Measurements from ENCODE around the gene SLC25A1. TPM values are rescaled to one million over a fixed set of nuclear protein-coding genes. Genes with fewer than 3 reads are reported as not detected.
"Not testable (repeated sequence)": the region's sequence is repeated elsewhere in the genome, so short reads cannot be mapped to it uniquely, and the experiment has no call there.

The SLC25A1 gene
- total and polyA plus RNA-seq, 7 donors, result 7.3 to 23.1 (median 10.8) TPM

DNA sequence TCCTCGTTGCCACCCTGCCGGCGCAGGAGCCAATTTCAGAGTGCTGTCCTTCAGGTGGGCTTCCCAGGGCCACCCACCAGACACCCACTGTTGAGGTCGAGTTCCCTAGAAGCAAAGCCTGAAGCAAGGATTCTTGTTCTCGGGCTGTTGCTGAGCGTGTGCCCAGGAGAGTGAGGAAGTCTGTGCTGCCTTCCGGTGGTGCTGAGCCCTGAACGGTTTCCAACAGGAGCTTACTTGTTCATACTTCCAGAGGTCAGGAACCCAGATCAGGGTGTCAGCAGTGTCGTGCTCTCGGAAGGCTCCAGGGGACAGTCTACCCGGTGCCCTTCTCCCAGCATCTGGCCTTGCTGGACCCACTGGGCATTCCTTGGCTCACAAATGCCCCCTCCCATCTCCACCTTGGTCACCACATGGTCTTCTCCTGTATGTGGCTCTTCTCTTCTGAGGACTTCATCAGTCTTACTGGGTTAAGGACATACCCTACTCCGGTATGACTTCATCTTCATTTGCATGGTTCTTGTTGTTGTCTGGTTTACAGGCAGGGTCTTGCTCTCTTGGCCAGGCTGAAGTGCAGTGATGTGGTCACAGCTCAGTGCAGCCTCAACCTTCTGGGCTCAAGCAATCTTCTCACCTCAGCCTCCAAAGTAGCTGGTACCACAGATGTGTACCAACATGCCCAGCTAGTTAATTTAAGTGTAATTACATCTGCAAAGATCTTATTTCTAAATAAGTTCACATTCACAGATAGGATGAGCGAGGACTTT is 11.2 kb downstream of the SLC25A1 start:
- intact Hi-C loops (cut with DNase I), result no loop called here
- DNase-seq (no peak), ATAC-seq (no peak)
- TF ChIP-seq, protein P1, sequence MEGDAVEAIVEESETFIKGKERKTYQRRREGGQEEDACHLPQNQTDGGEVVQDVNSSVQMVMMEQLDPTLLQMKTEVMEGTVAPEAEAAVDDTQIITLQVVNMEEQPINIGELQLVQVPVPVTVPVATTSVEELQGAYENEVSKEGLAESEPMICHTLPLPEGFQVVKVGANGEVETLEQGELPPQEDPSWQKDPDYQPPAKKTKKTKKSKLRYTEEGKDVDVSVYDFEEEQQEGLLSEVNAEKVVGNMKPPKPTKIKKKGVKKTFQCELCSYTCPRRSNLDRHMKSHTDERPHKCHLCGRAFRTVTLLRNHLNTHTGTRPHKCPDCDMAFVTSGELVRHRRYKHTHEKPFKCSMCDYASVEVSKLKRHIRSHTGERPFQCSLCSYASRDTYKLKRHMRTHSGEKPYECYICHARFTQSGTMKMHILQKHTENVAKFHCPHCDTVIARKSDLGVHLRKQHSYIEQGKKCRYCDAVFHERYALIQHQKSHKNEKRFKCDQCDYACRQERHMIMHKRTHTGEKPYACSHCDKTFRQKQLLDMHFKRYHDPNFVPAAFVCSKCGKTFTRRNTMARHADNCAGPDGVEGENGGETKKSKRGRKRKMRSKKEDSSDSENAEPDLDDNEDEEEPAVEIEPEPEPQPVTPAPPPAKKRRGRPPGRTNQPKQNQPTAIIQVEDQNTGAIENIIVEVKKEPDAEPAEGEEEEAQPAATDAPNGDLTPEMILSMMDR (IDR thresholded peaks at IDR 0.05), result no peak
- Histone ChIP-seq H3K4me1 (peaks cover 12% of the 10 kb centered on the region), H3K27ac (no peak overlapping the region), H3K9me3 (no peaks in the 10 kb centered on the region), H3K4me3 (no peak overlapping the region), H3K27me3 (ENCODE audit: insufficient read depth in 3 of 3, low read length in 2 of 3) (peaks cover 0 to 49% (median 13%) of the 10 kb centered on the region in 3 donors), H3K36me3 (ENCODE audit: insufficient read depth in 1 of 2, low read depth in 1 of 2) (no peaks in the 10 kb centered on the region)
- WGBS, 3 donors, result 59 to 74% (median 68%) methylated on average over 13 of the region's 13 CpGs

DNA sequence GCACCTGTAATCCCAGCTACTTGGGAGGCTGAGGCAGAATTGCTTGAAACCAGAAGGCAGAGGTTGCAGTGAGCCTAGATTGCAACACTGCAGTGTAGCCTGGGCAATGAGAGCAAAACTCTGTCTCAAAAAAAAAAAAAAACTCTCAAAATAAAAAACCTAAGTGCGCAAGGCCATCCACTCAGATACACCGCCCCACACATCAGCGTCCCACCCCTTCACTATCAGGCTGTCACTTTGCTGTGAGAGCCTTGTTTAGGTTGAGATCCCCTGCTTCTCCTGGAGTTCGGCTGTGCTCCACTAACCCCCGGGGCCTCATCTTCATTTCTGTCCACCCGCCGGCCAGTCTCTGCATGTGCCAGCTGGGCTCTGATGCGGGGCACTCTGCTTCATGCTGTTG is 12.1 kb downstream of the SLC25A1 start:
- H3K27ac ChIP-seq, result no peak overlapping the region
- H3K36me3 ChIP-seq (ENCODE audit: insufficient read depth in 1 of 2, low read depth in 1 of 2), result no peaks in the 10 kb centered on the region
- H3K9me3 ChIP-seq, result no peaks in the 10 kb centered on the region
- 69 to 70% (median 69%) methylated on average over 8 of the region's 8 CpGs for WGBS, 3 donors
- ATAC-seq, result no peak
- peaks cover 12% of the 10 kb centered on the region for H3K4me1 ChIP-seq
- peaks cover 0 to 49% (median 13%) of the 10 kb centered on the region in 3 donors for H3K27me3 ChIP-seq (ENCODE audit: insufficient read depth in 3 of 3, low read length in 2 of 3)
- TF ChIP-seq, protein P1 (IDR thresholded peaks at IDR 0.05), result no peak
- H3K4me3 ChIP-seq, result no peak overlapping the region
- DNase-seq, result no peak
- intact Hi-C loops (cut with DNase I), result no loop called here

DNA sequence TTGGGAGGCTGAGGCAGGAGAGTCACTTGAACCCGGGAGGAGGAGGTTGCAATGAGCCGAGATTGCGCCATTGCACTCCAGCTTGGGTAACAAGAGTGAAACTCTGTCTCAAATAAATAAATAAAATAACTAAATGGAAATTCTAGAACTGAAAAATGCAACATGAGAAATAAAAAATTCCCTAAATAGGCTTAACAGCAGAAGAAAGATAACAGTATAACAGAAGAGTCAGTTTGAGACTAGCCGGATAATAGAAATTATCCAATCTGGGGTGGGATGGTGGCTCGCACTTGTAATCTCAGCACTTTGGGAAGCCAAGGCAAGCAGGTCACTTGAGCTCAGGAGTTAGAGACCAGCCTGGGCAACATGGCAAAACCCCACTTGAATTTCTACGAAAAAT is 14.1 kb downstream of the SLC25A1 start:
- intact Hi-C loops (cut with DNase I), result no loop called here
- Histone ChIP-seq H3K27ac (no peak overlapping the region), H3K4me1 (peaks cover under 1% of the 10 kb centered on the region), H3K4me3 (no peak overlapping the region), H3K9me3 (no peaks in the 10 kb centered on the region), H3K36me3 (ENCODE audit: insufficient read depth in 1 of 2, low read depth in 1 of 2) (no peaks in the 10 kb centered on the region), H3K27me3 (ENCODE audit: insufficient read depth in 3 of 3, low read length in 2 of 3) (peaks cover 0 to 49% (median 13%) of the 10 kb centered on the region in 3 donors)
- TF ChIP-seq, protein P1 (IDR thresholded peaks at IDR 0.05), result no peak
- DNase-seq (no peak), ATAC-seq (no peak)
- 95 to 98% (median 96%) methylated on average over 6 of the region's 6 CpGs for WGBS, 3 donors

DNA sequence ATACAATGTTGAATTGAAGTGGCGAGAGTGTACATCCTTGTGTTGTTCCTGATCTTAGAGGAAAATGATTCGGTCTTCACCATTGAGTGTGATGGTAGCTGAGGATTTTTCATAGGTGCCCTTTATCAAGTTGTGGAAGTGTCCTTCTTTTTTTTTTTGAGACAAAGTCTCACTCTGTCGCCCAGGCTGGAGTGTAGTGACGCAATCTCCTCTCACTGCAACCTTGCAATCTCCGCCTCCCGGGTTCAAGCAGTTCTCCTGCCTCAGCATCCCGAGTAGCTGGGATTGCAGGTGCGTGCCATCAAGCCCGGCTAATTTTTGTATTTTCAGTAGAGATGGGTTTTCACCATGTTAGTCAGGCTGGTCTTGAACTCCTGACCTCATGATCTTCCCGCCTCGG is 19.9 kb downstream of the SLC25A1 start:
- intact Hi-C loops (cut with DNase I), result loop anchor here in 1 of 2 donors (5.0 kb wide), 1 partner anchor 729 kb away; no protein-coding TSS in a partner anchor
- not testable (repeated sequence) for H3K4me3 ChIP-seq; ATAC-seq; H3K36me3 ChIP-seq (ENCODE audit: insufficient read depth in 1 of 2, low read depth in 1 of 2); DNase-seq; H3K27ac ChIP-seq; H3K9me3 ChIP-seq; H3K4me1 ChIP-seq
- WGBS, 3 donors, result 85 to 90% (median 87%) methylated on average over 11 of the region's 11 CpGs
- peaks cover 0 to 20% (median 0%) of the 10 kb centered on the region in 3 donors for H3K27me3 ChIP-seq (ENCODE audit: insufficient read depth in 3 of 3, low read length in 2 of 3)

DNA sequence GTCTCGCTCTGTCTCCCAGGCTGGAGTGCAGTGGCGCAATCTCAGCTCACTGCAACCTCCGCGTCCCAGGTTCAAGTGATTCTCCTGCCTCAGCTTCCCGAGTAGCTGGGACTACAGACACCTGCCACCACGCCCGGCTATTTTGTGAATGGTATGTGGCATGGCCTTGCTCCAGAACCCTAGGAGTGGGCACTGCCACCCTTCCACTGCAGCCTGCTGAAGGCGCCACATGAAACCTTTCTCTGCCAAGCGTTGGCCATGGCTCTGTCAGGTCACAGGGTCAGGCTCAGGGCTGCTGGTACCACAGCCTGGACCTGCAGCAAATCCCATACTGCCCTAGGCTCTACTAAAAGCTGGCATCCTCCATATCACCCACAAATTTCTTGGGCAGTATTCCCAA is 22.4 kb downstream of the SLC25A1 start:
- not testable (repeated sequence) for H3K4me1 ChIP-seq; H3K27ac ChIP-seq; ATAC-seq; H3K36me3 ChIP-seq (ENCODE audit: insufficient read depth in 1 of 2, low read depth in 1 of 2); DNase-seq; H3K9me3 ChIP-seq; H3K4me3 ChIP-seq
- intact Hi-C loops (cut with DNase I), result loop anchor here in 1 of 2 donors (5.0 kb wide), 1 partner anchor 731 kb away; no protein-coding TSS in a partner anchor
- peaks cover 0 to 40% (median 9%) of the 10 kb centered on the region in 3 donors for H3K27me3 ChIP-seq (ENCODE audit: insufficient read depth in 3 of 3, low read length in 2 of 3)
- 74 to 80% (median 75%) methylated on average over 9 of the region's 9 CpGs for WGBS, 3 donors

All from psoas muscle (tissue), 8 donors.